Hepatocyte (in vitro differentiated cells): ENCODE measurements around the gene BACE1.
"Not testable (repeated sequence)": the region's sequence is repeated elsewhere in the genome, so short reads cannot be mapped to it uniquely, and the experiment has no call there.

Experiments used
- EZH2 ChIP-seq: fragments of 200-600 bp; sonication (generic); IDR thresholded peaks from 2 replicates; pipeline ENCODE4 v1.6.1; 2016; ENCODE audit warnings: antibody characterized with exemption, mild to moderate bottlenecking, borderline replicate concordance
- TF ChIP-seq, protein P1 (sequence below): fragments of 200-600 bp; sonication (generic); IDR thresholded peaks from 2 replicates; pipeline ENCODE4 v1.5.1; 2016; ENCODE audit warnings: antibody characterized with exemption, mild to moderate bottlenecking; ENCODE audit not compliant: poor library complexity

DNA sequence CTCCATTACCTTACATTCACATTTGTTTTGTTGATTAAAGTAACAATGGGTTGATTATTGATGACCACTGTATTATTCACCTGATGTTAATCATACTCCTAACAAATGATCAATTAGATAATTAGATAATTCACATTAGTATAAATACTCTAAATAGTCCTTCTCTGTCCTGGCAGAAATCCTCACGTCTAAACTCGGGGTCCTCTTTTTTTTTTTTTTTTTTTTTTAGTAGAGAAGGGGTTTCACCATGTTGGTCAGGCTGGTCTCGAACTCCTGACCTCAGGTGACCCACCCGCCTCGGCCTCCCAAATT lies 11.2 kb upstream of the BACE1 start:
- TF ChIP-seq, protein P1, sequence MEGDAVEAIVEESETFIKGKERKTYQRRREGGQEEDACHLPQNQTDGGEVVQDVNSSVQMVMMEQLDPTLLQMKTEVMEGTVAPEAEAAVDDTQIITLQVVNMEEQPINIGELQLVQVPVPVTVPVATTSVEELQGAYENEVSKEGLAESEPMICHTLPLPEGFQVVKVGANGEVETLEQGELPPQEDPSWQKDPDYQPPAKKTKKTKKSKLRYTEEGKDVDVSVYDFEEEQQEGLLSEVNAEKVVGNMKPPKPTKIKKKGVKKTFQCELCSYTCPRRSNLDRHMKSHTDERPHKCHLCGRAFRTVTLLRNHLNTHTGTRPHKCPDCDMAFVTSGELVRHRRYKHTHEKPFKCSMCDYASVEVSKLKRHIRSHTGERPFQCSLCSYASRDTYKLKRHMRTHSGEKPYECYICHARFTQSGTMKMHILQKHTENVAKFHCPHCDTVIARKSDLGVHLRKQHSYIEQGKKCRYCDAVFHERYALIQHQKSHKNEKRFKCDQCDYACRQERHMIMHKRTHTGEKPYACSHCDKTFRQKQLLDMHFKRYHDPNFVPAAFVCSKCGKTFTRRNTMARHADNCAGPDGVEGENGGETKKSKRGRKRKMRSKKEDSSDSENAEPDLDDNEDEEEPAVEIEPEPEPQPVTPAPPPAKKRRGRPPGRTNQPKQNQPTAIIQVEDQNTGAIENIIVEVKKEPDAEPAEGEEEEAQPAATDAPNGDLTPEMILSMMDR = not testable (repeated sequence)
- TF ChIP-seq EZH2 = not testable (repeated sequence)
